ENCODE data around the gene ZNF155.
A peak's percentile ranks its signal among the peaks of the same experiment; 100 is the strongest.

The ZNF155 gene

DNA sequence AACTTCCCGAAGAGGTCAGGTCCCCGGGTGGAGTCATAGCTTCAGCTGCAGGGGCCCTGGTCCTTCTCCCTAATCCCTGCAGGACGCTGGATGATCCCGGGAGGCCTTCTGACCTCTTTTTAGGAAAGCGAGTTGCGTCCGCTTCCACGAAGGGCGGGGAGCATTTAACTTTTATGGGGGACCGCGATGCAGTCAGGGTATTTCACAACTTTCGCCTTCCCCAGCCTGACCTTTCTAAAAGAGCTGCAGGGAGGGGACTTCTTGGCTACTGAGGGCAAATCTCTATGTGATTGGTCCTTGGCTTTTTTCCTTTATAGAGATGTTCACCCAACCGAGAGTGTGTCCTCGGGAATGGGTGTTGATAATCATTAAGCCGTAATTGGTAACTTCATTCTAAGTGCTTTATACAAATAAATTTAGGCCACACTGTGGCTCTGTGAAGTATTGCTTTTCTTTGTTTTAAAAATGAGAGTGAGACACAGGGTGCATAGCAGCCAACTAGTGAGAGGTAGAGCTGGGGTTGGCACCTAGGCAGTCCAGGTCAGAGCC, 19.5 kb downstream of the ZNF155 start:
- peak; percentile 18 for DNase-seq (ENCODE audit: low read depth)

DNA sequence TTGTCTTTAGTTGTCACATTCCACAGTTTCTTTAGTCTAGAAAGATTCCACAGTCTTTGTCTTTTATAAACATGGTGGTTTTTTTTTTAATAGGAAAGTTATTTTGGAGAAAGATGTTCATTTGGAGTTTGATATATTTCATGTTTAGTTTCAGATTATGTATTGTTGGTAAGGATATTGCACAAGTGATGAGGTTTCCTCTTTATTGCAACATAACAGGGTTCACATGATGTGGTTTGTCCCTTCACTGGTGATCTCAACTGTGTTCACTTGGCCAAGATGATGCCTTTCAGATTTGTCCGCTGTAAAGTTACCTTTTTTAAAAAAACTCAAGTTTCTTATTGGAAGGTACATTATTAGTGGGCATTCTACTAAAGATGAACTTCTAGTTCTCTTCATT, 22.0 kb downstream of the ZNF155 start:
- no peak for DNase-seq (ENCODE audit: low read depth)

DNA sequence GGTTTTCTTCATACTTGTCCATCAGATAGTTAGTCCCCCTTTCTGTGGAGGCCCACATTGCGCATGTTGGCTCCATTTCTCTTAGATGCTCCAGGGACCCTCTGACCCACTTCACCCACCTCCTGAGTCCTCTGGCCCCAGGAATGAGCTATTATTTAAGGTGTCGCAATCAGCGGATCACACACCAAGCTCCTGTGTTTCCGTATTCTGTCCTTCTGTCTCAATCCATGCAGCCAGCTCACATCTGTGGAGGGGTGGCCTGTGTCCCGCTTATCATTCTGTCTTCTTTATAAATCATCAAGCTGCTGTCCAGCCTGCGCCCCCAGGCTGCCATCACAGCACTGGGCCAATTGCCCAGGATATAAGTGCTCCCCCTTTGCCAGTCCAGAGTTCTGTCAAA, 23.5 kb downstream of the ZNF155 start:
- DNase-seq (ENCODE audit: low read depth): no peak

DNA sequence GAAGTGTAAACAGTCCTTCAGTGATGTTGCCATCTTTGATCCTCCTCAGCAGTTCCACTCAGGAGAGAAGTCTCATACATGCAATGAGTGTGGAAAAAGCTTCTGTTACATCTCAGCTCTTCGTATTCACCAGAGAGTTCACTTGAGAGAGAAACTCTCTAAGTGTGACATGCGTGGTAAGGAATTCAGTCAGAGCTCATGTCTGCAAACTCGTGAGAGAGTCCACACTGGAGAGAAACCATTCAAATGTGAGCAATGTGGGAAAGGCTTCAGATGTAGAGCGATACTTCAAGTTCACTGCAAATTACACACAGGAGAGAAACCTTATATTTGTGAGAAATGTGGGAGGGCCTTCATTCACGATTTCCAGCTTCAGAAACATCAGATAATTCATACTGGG, 26.5 kb downstream of the ZNF155 start:
- DNase-seq (ENCODE audit: low read depth): no peak

DNA sequence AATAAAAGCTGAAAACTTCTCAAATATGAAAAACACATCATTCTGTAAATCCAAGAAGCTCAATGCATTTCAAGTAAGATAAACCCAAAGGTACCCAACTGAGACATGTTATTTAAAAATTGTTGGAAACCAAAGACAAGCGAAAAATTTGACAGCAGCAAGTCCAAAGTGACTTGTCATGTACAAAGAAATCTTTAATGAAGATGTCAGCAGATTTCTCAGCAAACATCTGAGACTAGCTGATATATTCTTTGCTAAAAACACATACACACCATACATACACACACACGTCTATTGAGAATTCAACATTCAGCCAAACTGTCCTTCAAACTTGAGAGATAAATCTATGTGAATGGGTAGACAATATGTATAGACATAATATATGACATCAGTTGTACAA, 35.5 kb downstream of the ZNF155 start:
- DNase-seq (ENCODE audit: low read depth): no peak

DNA sequence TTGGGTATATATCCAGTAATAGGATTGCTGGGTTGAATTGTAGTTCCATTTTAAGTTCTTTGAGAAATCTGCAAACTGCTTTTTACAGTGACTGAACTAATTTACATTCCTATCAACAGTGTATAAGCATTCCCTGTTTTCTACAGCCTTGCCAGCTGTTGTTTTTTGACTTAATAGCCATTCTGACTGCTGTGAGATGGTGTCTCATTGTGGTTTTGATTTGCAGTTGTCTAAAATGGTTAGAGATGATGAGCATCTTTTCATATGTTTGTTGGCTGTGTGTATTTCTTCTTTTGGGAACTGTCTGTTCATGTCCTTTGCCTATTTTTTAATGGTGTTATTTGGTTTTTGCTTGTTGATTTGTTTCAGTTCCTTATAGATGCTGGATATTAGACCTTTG, 37.2 kb downstream of the ZNF155 start:
- DNase-seq (ENCODE audit: low read depth): no peak

DNA sequence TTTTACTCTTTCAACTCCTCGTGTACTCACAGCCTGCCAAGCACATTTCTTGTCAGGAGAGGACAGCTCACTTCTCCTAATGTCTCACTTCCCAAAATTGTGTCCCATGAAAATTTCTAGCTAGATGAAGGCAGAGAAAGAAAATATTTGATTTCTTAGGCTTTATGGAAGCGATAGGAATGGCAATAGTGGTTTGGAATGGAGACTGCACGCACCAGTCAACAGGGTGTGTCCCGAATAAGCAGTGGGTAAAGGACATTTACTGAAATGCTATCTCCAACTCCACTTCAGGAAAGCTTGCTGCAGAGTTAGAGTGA, 40.9 kb downstream of the ZNF155 start:
- DNase-seq (ENCODE audit: low read depth): no peak

DNA sequence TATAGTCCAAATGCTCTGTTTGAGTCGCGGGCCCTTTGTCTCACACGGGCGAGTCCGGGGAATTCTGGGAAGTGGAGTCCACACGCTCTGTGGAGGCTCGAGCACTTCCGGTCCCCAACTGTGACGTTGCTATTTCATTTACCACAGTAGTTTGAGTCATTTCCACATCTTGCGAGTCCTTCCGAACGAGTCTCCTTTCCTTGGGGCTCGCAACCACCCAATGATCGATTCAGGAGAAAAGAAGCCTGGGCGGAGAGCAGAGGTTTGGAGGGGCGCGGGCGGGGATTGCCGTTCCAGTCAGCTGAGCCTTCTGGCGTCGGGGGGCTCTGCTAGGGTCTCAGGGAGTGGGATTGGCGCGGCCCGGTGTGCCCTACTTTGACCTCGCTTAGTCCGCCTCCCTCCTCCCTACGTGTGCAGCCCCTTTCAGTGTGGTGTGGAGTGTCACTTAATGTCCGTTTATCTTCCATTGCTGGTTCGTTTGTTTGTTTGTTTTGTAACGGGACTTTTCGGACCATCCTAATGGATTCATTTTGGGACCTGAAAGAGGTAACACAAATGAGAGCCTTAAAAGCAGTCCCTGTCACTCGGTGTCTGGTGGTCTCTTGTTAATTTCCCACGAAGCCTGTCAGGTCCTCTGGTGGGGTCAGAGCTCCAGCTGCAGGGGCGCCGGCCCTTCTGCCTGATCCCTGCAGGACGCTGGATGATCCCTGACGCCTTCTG, 41.4 kb downstream of the ZNF155 start, which contains the start of gene ZNF222:
TSS of gene ZNF222 (plus strand) at position 163 of the 720 bp plus-strand sequence. CDS start at position 221, 58 bp downstream.
- DNase-seq (ENCODE audit: low read depth): peak; percentile 91

DNA sequence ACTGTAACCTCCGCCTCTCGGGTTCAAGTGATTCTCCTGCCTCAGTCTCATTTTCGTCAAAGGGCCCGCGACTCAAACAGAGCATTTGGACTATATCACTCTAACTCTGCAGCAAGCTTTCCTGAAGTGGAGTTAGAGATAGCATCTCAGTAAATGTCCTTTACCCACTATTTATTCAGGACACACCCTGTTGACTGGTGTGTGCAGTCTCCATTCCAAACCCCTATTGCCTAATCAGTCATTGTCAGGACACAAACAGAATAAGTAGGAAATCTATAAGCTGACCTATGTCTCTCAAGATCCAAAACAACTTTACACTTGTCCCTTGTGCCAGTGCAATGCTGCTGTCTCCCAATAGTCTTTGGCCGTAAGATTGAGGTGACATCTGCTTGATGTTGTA, 42.6 kb downstream of the ZNF155 start:
- DNase-seq (ENCODE audit: low read depth): no peak

DNA sequence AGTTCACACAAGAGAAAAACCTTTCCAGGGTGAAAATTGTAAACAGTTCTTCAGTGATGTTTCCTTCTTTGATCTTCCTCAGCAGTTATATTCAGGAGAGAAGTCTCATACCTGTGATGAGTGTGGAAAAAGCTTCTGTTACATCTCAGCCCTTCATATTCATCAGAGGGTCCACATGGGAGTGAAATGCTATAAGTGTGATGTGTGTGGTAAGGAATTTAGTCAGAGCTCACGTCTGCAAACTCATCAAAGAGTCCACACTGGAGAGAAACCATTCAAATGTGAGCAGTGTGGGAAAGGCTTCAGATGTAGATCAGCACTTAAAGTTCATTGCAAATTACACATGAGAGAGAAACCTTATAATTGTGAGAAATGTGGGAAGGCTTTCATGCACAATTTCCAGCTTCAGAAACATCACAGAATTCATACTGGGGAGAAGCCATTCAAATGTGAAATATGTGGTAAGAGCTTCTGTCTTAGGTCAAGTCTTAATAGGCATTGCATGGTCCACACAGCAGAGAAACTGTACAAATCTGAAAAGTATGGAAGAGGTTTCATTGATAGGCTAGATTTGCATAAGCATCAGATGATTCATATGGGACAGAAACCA, 48.1 kb downstream of the ZNF155 start:
- no peak for DNase-seq (ENCODE audit: low read depth)

DNA sequence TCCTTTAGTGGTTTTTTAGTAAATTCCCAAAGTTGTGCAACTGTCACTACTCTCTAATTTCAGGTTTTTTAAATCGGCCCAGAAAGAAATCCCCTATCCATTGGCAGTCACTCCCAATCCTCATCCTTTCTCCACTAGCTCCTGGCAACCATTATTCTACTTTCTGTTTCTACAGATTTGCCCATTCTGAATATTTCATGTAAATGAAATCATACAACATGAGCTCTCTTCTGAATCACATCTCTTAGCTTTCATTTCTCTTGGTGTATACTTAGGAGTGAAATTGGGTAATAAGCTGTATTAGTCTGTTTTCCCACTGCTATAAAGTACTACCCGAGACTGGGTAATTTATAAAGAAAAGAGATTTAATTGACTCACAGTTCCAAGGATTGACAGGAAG, 58.2 kb downstream of the ZNF155 start:
- no peak for DNase-seq (ENCODE audit: low read depth)
